GM12872 (cell line): ENCODE data around the gene MIPEP.

Experiments
- TF ChIP-seq, protein P1 (sequence below): IDR thresholded peaks from 3 replicates; pipeline ENCODE4 v1.5.1; 2011; ENCODE audit warnings: low read depth, mild to moderate bottlenecking, low read length, moderate library complexity; ENCODE audit not compliant: insufficient read depth

MIPEP gene

DNA sequence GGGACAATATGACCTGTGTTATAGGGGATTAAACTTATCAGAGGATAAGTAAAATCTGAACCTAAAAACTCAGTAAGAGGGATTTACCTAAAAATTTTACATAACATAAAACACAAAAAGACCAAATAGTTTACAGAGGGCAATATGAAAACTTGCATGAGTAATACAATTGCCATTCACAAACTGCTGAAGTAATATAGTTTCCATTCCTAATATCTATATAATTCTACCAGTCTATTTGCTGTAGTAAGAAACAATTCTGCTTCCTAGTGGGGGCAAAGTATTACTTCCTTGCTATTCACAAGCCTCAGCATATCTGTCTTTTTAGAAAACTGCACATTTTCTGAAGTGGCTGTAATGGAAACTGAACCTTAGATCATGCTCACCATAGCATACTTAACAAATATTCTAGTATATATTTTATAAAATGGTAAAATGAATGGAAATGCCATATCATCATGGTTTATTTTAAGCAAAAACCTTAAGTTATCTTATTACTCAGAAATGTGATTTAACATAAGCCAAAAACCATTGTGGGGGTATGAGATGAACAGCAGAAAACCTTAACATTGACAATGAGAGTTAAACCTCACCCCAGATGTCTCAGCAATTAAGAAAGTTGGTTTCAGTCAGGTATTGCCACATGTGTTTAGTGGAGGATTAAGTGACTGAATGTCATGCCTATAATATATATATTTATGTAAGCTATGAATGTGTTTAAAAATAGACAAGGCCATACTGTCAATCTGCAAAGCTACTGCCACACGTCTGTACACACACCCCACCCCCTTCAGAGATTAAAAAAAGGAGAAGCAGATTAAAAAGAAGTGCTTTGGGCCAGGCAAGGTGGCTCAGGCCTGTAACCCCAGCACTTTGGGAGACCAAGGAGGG lies 136.8 kb downstream of the MIPEP start:
- TF ChIP-seq, protein P1, sequence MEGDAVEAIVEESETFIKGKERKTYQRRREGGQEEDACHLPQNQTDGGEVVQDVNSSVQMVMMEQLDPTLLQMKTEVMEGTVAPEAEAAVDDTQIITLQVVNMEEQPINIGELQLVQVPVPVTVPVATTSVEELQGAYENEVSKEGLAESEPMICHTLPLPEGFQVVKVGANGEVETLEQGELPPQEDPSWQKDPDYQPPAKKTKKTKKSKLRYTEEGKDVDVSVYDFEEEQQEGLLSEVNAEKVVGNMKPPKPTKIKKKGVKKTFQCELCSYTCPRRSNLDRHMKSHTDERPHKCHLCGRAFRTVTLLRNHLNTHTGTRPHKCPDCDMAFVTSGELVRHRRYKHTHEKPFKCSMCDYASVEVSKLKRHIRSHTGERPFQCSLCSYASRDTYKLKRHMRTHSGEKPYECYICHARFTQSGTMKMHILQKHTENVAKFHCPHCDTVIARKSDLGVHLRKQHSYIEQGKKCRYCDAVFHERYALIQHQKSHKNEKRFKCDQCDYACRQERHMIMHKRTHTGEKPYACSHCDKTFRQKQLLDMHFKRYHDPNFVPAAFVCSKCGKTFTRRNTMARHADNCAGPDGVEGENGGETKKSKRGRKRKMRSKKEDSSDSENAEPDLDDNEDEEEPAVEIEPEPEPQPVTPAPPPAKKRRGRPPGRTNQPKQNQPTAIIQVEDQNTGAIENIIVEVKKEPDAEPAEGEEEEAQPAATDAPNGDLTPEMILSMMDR = no peak

DNA sequence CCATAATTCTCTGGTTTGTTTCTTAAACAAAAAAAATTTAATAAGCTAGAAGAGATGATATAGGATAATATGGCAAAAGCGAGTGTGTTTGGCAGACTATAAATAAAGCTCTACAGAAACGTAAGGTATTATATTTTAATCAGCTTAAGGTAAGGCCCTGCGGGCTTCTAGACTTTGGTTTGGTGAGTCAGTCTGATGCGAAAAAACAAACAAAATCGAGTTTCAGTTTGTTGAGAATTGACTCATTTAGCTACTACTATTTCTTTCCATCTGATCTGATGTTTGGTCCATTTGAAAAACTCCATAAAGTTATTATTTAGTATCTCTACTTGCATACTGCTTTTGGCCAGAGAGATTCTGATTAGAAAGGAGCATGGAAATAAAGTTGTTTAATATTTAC lies 138.0 kb downstream of the MIPEP start:
- TF ChIP-seq, protein P1 = no peak

DNA sequence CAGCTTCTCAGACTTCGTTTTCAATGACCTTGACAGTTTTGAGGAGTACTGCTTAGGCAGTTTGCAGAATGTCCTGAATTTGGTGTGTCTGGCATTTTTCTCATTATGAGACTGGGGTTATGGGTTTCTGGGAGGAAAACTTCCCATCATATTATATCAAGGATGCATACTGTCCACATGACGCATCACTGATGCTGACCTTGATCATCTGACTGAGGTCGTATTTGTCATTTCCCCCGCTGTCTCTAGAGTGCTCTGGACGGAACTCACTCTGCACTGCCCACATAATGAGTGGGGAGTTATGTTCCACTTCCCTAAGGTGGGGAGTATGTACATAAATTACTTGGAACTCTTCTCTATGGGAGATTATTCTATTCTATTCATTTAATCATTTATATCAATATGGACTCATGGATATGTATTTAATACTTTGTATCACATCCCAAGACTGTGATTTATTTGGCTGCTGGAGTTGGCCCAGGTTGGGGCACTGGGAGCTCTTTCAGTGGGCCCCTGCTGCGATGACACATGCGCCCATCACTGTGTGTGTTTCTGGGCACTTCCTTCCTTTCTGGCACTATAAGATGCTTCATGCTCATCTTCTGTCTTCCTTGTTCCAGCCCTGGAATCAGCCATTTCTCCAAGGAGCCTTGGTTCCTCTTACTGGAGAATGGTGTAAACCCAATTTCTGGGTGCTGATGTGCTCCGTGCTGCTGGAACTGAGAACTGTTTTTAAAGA lies 138.6 kb downstream of the MIPEP start:
- TF ChIP-seq, protein P1 = no peak

DNA sequence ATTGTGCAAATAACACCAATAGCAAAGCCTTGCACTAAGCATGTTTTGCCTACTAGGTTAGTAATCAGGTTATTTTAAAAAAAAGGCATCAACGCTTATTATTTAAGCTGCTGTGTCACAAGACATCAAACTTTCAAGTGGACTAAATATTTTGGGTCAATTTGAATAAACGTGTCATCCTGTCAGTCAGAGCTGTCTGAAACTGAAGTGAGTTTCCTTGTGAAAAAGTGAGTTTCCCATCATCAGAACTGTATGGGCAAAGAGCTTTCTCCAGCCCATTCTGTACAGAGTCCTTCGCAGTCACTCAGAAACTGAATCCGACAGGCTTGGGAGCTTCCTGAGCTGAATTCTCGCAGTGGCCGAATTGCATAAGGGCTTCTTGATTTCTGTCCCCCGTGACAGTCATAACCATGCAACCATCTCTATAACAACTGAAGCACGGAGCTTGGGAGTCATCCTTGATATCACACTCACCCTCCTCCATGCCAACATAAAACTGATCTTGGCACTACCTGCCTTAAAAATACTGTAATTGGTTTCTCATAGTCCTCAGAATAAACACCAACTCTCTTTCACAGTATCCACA lies 139.8 kb downstream of the MIPEP start:
- TF ChIP-seq, protein P1 = no peak

DNA sequence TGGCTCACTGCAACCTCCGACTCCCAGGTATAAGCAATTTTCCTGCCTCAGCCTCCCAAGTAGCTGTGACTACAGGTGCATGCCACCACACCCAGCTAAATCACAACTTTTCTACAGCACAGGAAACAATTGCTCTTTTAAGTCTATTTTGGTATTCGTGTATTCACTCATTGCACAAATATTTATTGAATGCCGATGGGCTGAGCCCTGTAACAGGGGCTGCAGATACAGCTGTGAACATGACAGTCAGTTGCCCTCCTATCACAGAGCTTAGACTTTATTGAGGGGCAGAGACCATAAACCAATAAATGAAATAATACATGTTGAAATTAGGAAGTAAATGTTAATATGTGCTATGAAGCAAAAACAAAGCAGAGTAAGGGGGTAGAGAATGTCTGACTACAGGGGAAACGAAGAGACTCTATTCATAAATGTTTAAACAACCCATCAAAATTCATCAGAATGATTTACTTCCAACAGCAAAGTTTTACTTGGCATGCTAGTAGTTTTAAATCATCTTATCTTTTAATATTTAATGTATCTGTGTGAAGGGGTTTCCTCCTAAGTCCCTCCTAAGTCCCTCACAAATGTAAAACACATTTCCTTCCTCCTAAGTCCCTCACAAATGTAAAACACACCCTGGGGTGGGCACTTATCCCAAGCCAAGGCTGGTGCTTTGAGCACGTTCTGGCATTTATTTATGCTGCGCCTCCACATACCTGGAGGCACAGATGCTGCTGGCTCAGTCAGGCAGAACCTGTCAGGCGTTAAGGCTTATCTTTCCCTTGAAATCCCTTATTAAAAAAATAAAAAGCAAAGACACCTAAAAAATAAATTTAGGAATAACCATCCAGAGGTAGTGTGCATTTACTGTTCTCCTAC lies 140.8 kb downstream of the MIPEP start:
- TF ChIP-seq, protein P1 = no peak

DNA sequence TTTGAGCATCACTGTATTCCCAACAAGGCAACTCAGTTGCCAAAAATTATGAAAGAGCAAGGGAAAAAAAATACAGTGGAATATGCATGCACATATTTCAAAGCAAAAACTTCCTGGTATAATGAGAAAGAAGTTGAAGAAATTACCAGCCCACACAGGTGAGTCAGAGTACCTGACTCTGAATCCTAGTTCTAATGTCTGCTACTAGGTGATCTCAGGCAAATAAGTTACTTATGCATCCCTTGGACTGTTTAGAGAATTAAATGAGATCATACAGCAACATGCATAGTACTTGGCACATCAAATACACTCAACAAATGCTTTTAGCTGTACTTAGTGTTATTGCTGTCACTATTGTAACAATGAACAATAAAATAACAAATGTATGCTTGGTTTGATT lies 144.9 kb downstream of the MIPEP start:
- TF ChIP-seq, protein P1 = no peak
